ENCODE results near the gene ABHD12B.
"Not testable (repeated sequence)": the region's sequence is repeated elsewhere in the genome, so short reads cannot be mapped to it uniquely, and the experiment has no call there.

The ABHD12B gene

DNA sequence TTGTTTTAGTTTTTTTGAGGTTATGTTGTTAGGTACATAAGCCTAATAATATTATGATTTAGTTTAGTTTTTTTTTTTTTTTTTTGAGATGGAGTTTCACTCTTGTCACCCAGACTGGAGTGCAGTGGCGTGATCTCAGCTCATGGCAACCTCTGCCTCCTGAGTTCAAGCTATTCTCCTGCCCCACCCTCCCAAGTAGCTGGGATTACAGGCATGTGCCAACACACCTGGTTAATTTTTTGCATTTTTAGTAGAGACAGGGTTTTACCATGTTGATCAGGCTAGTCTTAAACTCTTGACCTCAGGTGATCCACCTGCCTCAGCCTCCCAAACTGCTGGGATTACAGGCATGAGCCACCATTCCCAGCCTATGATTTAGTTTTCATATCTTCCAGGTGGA lies 25.2 kb downstream of the ABHD12B start:
- H3K4me3 Mint-ChIP-seq; H3K27me3 Mint-ChIP-seq (ENCODE audit: low read depth): not testable (repeated sequence)

DNA sequence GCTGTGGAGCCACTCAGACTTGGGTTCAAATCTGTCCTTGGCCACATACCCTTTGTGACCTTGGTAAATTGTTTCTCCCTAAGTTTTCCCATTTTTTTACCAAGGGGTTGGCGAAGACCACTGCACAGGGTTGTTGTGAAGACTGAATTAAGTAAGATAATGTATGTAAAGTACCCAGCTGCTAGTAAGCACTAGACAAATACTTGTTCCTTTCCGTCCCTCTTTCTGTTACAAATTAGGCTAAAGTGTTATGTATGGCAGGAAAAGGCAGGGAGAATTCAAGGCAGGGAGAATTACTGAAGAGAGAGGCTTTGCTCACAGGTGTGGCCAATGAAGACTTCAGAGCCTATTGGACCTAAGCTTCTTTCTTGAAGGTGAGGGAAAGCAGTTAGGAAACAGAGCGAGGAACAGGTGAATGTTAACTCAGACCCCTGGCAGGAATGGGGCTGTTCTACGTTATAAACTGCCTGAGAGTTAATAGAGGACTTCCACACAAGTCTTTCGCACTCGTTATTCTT lies 25.9 kb downstream of the ABHD12B start:
- Mint-ChIP-seq H3K4me3 (no peak overlapping the region), H3K4me1 (ENCODE audit: low read depth) (no peaks in the 10 kb centered on the region), H3K27me3 (ENCODE audit: low read depth) (peaks cover 12% of the 10 kb centered on the region), H3K27ac (no peak overlapping the region), H3K9me3 (no peaks in the 10 kb centered on the region), H3K36me3 (ENCODE audit: low read depth) (no peaks in the 10 kb centered on the region)

More for the DNA sequence above, 25.2 kb downstream of the ABHD12B start:
- not testable (repeated sequence) for H3K4me1 Mint-ChIP-seq (ENCODE audit: low read depth); H3K9me3 Mint-ChIP-seq; H3K36me3 Mint-ChIP-seq (ENCODE audit: low read depth); H3K27ac Mint-ChIP-seq

DNA sequence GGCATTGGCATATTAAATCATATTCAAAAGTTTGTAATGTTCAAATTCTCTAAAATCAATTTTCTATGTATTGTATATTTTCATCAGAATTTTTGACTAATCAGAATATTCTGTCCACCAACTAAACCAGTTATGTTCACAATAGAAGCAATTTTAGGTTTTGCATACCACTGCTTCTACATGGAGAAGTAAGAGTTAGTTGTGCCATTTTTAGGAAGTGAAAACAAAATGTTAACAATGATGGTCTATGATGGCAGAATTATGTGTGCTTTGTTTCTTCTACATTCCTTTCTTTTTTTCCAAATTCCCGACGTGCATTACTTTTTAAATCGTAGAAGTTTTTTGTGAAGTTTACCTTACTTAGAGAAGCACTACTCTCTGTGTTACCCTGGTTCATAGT lies 29.5 kb downstream of the ABHD12B start:
- Mint-ChIP-seq H3K4me1 (ENCODE audit: low read depth) (no peaks in the 10 kb centered on the region), H3K9me3 (no peaks in the 10 kb centered on the region), H3K27ac (no peak overlapping the region), H3K27me3 (ENCODE audit: low read depth) (peaks cover 19% of the 10 kb centered on the region), H3K36me3 (ENCODE audit: low read depth) (no peaks in the 10 kb centered on the region), H3K4me3 (no peak overlapping the region)

DNA sequence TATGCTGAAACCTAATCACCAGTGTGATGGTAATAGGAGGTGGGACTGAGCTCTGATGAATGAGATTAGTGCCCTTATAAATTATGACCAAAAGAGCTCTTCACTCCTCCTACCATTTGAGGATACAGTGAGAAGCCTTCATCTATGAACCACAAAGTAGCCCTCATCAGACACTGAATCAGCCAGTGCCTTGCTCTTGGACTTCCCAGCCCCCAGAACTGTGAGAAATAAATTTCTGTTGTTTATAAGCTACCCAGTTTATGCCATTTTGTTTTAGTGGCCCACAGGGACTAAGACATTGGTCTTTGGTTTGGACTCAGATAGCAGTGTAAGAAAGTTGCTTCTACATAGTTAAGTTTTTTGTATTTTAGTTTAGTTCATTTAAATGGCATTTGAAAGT lies 32.9 kb downstream of the ABHD12B start:
- Mint-ChIP-seq H3K9me3 (no peaks in the 10 kb centered on the region), H3K4me3 (no peak overlapping the region), H3K36me3 (ENCODE audit: low read depth) (no peaks in the 10 kb centered on the region), H3K27ac (no peak overlapping the region), H3K27me3 (ENCODE audit: low read depth) (peaks cover 16% of the 10 kb centered on the region), H3K4me1 (ENCODE audit: low read depth) (no peaks in the 10 kb centered on the region)

DNA sequence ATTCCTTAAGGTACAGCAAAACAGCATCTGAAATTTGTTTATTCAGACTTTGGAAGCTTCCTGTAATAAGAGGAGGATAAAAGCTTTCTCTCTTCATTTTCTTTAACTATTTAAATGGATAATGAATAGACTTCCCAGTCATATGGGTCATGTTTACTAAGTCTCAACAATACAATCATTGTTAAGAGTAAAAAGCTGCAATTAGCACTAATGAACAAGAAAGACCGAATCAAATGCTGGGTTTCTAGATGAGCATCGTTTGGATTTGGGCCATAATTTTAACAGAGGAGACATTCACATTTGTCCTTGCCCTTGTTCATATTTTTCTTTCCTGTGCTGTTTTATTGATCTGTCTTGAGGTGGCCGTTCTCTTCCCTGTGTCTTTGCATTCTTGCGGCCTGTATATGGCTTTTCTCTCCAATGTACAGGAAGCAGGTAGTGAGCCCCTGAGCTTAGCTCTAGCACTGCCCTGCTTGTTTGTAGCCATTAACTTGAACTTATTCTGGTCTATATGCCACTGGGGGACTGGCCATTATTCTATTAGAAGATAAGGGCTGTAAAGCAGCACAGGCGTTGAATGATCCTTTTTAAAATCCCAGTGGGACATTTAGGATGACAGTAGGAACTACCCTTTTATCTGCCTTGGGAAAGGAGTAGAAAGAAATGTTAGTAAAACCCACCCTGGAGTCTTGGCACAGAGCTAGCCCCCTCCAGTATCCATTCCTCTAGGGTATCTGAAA lies 34.6 kb downstream of the ABHD12B start:
- no peak overlapping the region for H3K4me3 Mint-ChIP-seq
- H3K27me3 Mint-ChIP-seq (ENCODE audit: low read depth) = peaks cover 11% of the 10 kb centered on the region
- no peak overlapping the region for H3K27ac Mint-ChIP-seq
- no peaks in the 10 kb centered on the region for H3K36me3 Mint-ChIP-seq (ENCODE audit: low read depth)
- no peaks in the 10 kb centered on the region for H3K9me3 Mint-ChIP-seq
- no peaks in the 10 kb centered on the region for H3K4me1 Mint-ChIP-seq (ENCODE audit: low read depth)

DNA sequence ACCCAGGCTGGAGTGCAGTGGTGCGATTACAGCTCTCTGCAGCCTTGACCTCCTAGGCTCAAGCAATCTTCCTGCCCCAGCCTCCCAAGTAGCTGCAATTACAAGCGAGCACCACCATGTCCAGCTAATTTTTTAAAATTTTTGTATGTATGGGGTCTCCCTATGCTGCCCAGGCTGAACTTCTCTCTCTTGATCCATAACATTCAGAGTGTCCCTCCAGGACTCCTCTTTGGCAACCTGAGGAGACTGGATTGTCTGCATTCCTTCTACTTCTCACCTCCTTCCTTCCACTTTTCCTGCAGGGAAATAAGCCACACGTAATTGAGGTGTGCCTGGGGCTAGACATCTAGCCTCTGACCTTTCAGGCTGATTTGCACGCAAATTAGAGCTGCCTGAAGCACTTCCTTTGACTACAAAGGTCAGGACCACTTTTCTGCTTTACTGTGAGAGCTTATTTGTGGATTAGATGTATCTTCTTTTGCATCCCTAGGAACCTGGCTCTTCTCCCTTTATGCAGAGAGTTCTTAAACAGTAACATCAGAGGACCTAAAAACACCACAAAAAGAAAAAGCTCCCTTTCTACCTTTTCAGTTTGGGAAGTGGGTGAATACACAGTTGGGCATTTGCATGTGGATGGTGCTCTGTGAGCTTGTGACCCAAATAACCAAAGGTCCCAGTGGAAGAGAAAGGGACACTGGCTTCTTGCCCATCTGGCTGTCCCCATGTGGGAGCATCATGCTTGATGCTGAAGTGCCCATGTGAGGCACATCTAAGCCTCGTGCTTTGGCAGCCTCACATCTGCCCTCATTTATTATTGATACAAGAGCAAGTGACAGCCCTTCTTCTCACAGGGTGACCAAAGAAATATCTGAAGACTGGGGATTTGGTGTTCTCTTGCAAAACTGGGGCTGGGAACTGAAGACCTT lies 38.9 kb downstream of the ABHD12B start:
- H3K27me3 Mint-ChIP-seq (ENCODE audit: low read depth) = no peaks in the 10 kb centered on the region
- H3K4me3 Mint-ChIP-seq = no peak overlapping the region
- no peaks in the 10 kb centered on the region for H3K36me3 Mint-ChIP-seq (ENCODE audit: low read depth)
- no peaks in the 10 kb centered on the region for H3K9me3 Mint-ChIP-seq
- no peak overlapping the region for H3K27ac Mint-ChIP-seq
- H3K4me1 Mint-ChIP-seq (ENCODE audit: low read depth) = no peaks in the 10 kb centered on the region

DNA sequence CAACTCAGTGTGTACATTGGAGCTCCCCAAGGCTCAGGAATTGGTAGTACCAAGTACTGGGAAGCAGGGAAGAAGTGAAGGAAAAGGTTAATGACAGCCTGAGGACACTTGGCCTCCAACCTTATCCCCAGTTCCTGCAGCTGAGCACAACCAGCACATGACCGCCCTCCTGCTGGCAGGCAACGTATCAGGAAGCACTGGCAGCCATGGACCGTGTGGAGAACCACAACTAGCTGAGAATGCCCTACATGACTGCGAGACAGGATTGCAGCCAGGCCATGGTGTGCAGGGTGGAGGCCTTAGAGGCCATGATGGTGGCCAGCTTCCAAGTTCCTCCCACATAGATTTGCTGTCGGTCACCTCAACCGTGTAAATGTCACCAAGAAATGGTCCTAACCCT lies 45.6 kb downstream of the ABHD12B start:
- Mint-ChIP-seq H3K27ac (no peak overlapping the region), H3K27me3 (ENCODE audit: low read depth) (peaks cover 5% of the 10 kb centered on the region), H3K4me1 (ENCODE audit: low read depth) (no peaks in the 10 kb centered on the region), H3K4me3 (no peak overlapping the region), H3K9me3 (no peaks in the 10 kb centered on the region), H3K36me3 (ENCODE audit: low read depth) (no peaks in the 10 kb centered on the region)

DNA sequence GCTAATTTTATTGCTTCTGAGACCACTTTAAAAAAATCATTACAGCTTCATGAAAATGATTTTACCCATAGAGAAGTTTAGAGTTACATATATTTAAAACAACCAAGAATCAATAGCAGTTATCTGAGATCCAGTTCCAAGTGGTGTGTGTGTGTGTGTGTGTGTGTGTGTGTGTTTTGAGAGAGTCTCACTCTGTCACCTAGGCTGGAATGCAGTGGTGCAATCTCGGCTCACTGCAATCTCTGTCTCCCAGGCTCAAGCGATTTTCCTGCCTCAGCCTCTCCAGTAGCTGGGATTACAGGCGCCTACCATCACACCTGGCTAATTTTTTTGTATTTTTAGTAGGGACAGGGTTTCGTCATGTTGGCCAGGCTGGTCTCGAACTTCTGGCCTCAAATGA lies 47.7 kb downstream of the ABHD12B start:
- H3K27ac Mint-ChIP-seq; H3K4me1 Mint-ChIP-seq (ENCODE audit: low read depth); H3K36me3 Mint-ChIP-seq (ENCODE audit: low read depth); H3K4me3 Mint-ChIP-seq; H3K27me3 Mint-ChIP-seq (ENCODE audit: low read depth); H3K9me3 Mint-ChIP-seq: not testable (repeated sequence)

DNA sequence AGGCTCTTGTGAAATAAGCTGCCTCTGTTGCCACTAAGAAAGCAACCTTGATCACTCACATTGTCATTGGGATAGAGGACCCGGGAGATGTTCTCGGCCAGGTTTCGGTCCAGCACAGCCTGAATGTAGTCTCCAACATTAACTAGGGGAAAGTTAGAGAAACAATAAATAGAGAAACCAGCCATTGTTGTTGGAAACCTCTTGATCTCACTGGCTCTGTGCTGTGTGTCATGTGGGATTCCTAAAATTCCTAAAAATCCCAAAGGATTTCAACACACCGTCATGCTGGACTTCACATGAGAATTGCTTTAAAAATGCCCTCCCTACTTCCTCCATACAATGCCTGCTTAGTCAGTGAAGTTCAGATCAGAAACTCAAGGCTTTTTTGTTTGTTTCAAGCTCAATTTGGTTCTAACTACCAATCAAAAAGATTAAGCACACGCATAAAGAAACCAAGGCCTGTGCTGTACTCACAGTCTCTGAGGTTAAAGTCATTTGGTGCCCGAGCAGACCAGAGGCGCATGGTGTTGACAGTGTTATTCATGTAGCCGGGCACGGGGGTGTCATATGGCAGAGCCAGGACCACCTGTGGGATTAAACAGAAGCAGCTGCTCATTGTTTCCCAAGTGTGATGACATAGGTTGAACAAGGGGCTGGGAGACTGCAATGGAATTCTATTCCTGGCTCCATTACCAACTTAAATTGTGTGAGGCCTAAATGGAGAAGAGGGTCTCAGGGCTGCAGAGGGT lies 48.8 kb downstream of the ABHD12B start:
- Mint-ChIP-seq H3K4me3 (no peak overlapping the region), H3K9me3 (no peaks in the 10 kb centered on the region), H3K27me3 (ENCODE audit: low read depth) (peaks cover 10% of the 10 kb centered on the region), H3K4me1 (ENCODE audit: low read depth) (no peaks in the 10 kb centered on the region), H3K36me3 (ENCODE audit: low read depth) (no peaks in the 10 kb centered on the region), H3K27ac (no peak overlapping the region)

DNA sequence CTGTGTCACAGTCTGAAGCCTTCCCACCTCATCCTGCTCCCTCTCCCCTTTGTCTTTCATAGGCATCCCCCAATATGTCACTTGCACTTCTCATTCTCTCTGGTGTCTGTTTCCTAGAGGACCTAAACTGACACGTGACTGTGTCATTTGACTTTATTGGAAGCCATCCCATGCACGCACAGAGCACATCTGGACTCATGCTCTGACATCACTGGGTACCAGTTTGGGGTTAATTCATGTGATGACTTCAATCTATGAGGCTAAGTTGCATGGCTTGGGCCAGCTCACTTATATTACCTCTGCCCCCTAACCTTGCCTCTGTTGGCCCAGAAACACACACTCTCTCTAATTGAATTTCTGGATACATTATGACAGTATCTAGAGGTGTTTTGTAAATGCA lies 51.0 kb downstream of the ABHD12B start:
- Mint-ChIP-seq H3K4me3 (no peak overlapping the region), H3K4me1 (ENCODE audit: low read depth) (no peaks in the 10 kb centered on the region), H3K27ac (no peak overlapping the region), H3K36me3 (ENCODE audit: low read depth) (no peaks in the 10 kb centered on the region), H3K27me3 (ENCODE audit: low read depth) (peaks cover 14% of the 10 kb centered on the region), H3K9me3 (no peaks in the 10 kb centered on the region)

DNA sequence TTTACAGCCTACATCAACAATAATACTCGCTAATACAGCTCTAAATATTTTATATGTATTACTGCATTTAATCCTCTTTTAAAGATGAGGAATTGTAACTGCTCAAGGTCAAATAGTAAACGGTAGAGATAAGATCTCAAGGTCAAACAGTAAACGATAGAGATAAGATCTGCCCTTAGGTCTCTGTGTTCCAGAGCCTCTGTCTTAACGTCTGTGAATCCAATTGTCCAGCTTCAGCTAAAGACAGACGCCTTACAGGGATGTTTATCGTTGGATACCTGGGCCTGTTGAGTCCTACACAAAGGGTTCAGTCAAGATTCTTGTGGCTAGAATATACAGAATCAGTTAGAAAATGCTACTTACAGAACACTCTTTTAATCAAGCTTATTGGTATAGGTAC lies 52.4 kb downstream of the ABHD12B start:
- no peaks in the 10 kb centered on the region for H3K36me3 Mint-ChIP-seq (ENCODE audit: low read depth)
- H3K9me3 Mint-ChIP-seq = no peaks in the 10 kb centered on the region
- no peak overlapping the region for H3K27ac Mint-ChIP-seq
- H3K4me3 Mint-ChIP-seq = no peak overlapping the region
- no peaks in the 10 kb centered on the region for H3K4me1 Mint-ChIP-seq (ENCODE audit: low read depth)
- H3K27me3 Mint-ChIP-seq (ENCODE audit: low read depth) = peaks cover 12% of the 10 kb centered on the region

DNA sequence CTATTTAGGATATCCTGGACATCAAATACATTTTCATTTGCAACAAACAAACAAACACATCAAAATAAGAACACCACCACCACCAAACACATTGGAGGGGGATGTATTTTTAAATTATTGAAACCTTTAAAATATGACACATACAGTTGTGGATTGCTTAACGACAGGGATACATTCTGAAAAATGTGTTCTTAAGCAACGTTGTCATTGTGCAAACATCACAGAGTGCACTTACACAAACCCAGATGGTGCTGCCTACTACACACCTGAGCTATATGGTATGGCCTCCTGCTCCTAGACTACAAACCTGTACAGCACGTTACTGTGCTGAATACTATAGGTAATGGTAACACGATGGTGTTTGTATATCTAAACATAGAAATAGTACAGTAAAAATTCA lies 53.0 kb downstream of the ABHD12B start:
- Mint-ChIP-seq H3K27me3 (ENCODE audit: low read depth) (peaks cover 15% of the 10 kb centered on the region), H3K27ac (no peak overlapping the region), H3K36me3 (ENCODE audit: low read depth) (no peaks in the 10 kb centered on the region), H3K9me3 (no peaks in the 10 kb centered on the region), H3K4me1 (ENCODE audit: low read depth) (no peaks in the 10 kb centered on the region), H3K4me3 (no peak overlapping the region)

DNA sequence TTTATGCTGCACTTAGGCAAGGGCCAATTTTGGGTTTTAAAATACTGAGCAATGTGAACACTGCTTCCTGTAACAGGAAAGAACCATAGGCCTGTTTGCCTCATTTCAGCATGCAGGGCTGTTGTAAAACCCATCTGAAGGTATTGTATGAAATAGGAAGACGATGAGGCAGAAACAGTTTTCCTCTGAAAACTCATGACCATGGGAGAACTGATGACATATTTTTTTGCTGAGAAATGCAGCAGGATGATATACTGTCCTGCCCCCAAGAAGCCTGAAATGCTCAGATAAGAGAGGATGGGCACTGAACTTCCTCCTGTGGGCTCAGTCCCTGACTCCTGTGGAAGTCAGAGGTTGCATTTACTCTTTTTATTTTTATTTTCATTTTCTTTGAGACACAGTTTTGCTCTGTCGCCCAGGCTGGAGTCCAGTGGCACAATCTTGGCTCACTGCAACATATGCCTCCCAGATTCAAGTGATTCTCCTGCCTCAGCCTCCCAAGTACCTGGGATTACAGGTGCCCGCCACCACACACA lies 55.1 kb downstream of the ABHD12B start:
- no peaks in the 10 kb centered on the region for H3K4me1 Mint-ChIP-seq (ENCODE audit: low read depth)
- H3K27me3 Mint-ChIP-seq (ENCODE audit: low read depth) = peaks cover 20% of the 10 kb centered on the region
- no peak overlapping the region for H3K27ac Mint-ChIP-seq
- no peaks in the 10 kb centered on the region for H3K36me3 Mint-ChIP-seq (ENCODE audit: low read depth)
- no peaks in the 10 kb centered on the region for H3K9me3 Mint-ChIP-seq
- no peak overlapping the region for H3K4me3 Mint-ChIP-seq

DNA sequence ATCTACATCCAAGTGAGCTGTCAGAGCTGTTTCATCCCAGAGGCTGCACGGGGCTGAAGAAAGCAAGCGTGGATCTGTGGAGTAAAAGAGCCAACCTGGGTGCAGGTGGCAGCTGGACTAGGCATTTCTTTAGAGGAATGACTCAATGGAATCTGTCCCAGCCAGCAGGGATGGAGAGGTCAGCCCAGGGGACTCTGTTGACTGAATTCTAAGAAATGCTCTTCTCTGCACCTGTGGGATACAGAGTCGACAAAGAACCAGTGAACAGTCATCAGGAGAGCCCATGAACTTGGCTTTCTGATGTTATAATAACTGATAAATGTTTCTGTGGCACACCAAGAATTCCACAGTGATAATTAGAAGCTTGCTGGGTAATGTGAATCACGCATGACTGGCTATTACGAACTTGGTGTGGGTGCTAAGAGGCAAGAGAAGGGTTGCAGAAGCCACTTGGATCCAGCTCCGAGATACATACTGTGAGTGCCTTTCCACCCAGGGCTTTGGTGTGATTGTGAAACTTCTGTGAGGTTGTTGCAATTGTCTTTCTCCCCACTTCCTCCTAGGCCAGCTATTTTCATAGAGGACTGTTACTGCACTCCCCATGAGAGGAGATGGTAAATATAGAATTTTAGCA lies 56.3 kb downstream of the ABHD12B start:
- H3K27me3 Mint-ChIP-seq (ENCODE audit: low read depth) = peaks cover 23% of the 10 kb centered on the region
- H3K4me1 Mint-ChIP-seq (ENCODE audit: low read depth) = no peaks in the 10 kb centered on the region
- H3K4me3 Mint-ChIP-seq = no peak overlapping the region
- no peak overlapping the region for H3K27ac Mint-ChIP-seq
- no peaks in the 10 kb centered on the region for H3K36me3 Mint-ChIP-seq (ENCODE audit: low read depth)
- H3K9me3 Mint-ChIP-seq = no peaks in the 10 kb centered on the region

All from T-helper 1 cell treated with Interleukin-12 subunit alpha and Interleukin-12 subunit beta and Interleukin-4 antibody, amounts not matched to agents 30 μg/mL and 1 μg/mL, for 36 hours (primary cell).